HG03558 (cell line): Measurements from ENCODE around the gene TEX53.

Experiments
- ATAC-seq: cut with Tn5 transposase; IDR thresholded peaks from one replicate; pipeline ENCODE4 v1.9.1; 2021; ENCODE audit warnings: moderate number of reproducible peaks; ENCODE audit not compliant: unreplicated experiment; ENCODE audit errors: extremely low read depth

TEX53 gene

GRCh38 chr9:114680259-114681001 lies 22.8 kb upstream of the TEX53 start:
- no peak for ATAC-seq

- no peak for ATAC-seq
Measured at GRCh38 chr9:114678795-114679194, 21.2 kb upstream of the TEX53 start.

- no peak for ATAC-seq
Measured at GRCh38 chr9:114678130-114678529, 20.5 kb upstream of the TEX53 start.

- ATAC-seq: no peak
Measured at GRCh38 chr9:114677418-114677817, 19.8 kb upstream of the TEX53 start.

- no peak for ATAC-seq
Measured at GRCh38 chr9:114676901-114677300, 19.3 kb upstream of the TEX53 start.

- no peak for ATAC-seq
Measured at GRCh38 chr9:114674798-114675540, 17.4 kb upstream of the TEX53 start.

- no peak for ATAC-seq
Measured at GRCh38 chr9:114674076-114674797, 16.6 kb upstream of the TEX53 start.

GRCh38 chr9:114671605-114672004 lies 14.0 kb upstream of the TEX53 start:
- ATAC-seq: no peak

- ATAC-seq: no peak
Measured at GRCh38 chr9:114669961-114670360, 12.4 kb upstream of the TEX53 start.

- ATAC-seq: no peak
Measured at GRCh38 chr9:114668146-114668545, 10.5 kb upstream of the TEX53 start.

GRCh38 chr9:114666851-114667250 lies 9.2 kb upstream of the TEX53 start:
- ATAC-seq: no peak

- ATAC-seq: no peak
Measured at GRCh38 chr9:114666401-114666800, 8.8 kb upstream of the TEX53 start.

GRCh38 chr9:114664181-114664580 lies 6.6 kb upstream of the TEX53 start:
- ATAC-seq: no peak

GRCh38 chr9:114662081-114662989 lies 4.7 kb upstream of the TEX53 start:
- no peak for ATAC-seq

GRCh38 chr9:114656301-114656700 lies 1.3 kb downstream of the TEX53 start:
- no peak for ATAC-seq

GRCh38 chr9:114655689-114656088 lies 1.9 kb downstream of the TEX53 start:
- ATAC-seq: no peak

GRCh38 chr9:114653556-114654159 lies 3.9 kb downstream of the TEX53 start:
- ATAC-seq: no peak

GRCh38 chr9:114652776-114653555 lies 4.6 kb downstream of the TEX53 start:
- no peak for ATAC-seq

- no peak for ATAC-seq
Measured at GRCh38 chr9:114643896-114644295, 13.7 kb downstream of the TEX53 start.
